Gastroesophageal sphincter (tissue), 3 donors: ENCODE measurements around the gene C2orf92.

ENCODE experiments used
- CTCF ChIP-seq, 4 experiments: fragments of 200-600 bp in 2 of 4; fragments of 450-650 bp in 2 of 4; sonication (generic) in 1 of 4; IDR thresholded peaks; one replicate each; pipeline ENCODE4 v1.5.1; 2017 to 2019; ENCODE audit warnings: antibody characterized with exemption in 4 of 4, mild to moderate bottlenecking in 2 of 4, moderate library complexity in 2 of 4
- EP300 ChIP-seq: sonication (generic); formaldehyde crosslinking; IDR thresholded peaks from one replicate; pipeline ENCODE4 v1.6.1; 2017; ENCODE audit warnings: antibody characterized with exemption, mild to moderate bottlenecking
- POLR2A ChIP-seq, 2 donors: fragments of 450-650 bp; IDR thresholded peaks; one replicate each; pipeline ENCODE4 v1.6.1; 2017; ENCODE audit warnings: antibody characterized with exemption in 2 of 2, mild to moderate bottlenecking in 2 of 2, moderate library complexity in 1 of 2
- POLR2AphosphoS5 ChIP-seq: sonication (generic); formaldehyde crosslinking; IDR thresholded peaks from one replicate; pipeline ENCODE4 v1.6.1; 2017; ENCODE audit warnings: antibody characterized with exemption

DNA sequence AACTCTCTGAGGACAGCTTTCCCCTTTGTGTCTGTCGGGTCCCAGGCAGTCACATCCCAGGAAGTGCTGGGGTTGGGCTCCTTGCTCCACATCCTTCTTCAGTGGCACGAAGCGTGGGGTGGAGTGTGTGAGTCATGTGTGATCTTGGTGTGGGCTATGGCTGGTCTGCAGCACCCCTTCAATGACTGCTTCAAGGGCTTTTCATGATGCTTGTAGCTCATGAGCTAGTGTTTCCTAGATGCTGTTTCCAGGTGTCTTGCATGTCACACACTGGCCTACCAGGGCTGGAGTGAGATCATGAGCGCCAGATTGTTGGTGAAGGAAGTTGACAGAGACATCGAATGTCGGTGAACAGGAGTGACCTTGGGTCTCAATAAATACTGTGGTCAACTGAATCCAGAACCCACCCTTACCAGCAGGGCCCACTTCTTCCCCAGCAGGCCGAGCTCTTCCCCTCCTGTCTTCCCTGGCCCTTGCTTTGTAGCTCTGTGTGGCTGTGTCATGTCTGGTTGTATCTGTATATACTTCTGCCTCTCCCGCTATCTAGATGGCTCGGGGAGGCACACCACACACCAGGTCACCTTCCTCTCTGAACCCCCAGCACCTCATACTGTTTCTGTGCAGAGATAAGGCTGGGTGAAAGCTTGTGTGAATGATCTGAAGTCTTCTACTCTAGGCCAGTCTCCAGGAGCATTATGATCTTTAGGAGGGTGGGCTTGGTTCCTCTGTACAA, 3.8 kb downstream of the C2orf92 start:
- TF ChIP-seq POLR2A (IDR thresholded peaks at IDR 0.05) (no peak), CTCF (IDR thresholded peaks at IDR 0.05) (no peak), EP300 (no peak), POLR2AphosphoS5 (no peak)
